Natural killer cell (primary cell): Measurements from ENCODE around the gene GATA5. TPM values are rescaled to one million over a fixed set of nuclear protein-coding genes. Genes with fewer than 3 reads are reported as not detected.

Experiments
- ATAC-seq, 3 donors: fragments of 150-1000 bp in 2 of 3; fragments of 200-7000 bp in 1 of 3; cut with Tn5 transposase; 1 replicate in 1 of 3; 2 replicates in 2 of 3; pipeline ENCODE4 v1.10.0; 2021; ENCODE audit warnings: mild to moderate bottlenecking in 2 of 3, moderate library complexity in 2 of 3
- DNase-seq, 2 donors: peaks; one replicate each; pipeline versions ENCODE4 v3.0.0 to v3.0.0-alpha.2; 2013 to 2021; ENCODE audit warnings: mixed read lengths in 1 of 2
- H3K27ac ChIP-seq: one replicate; pipeline ENCODE4 v1.5.1; 2013; ENCODE audit warnings: mild to moderate bottlenecking, low read length
- H3K27me3 ChIP-seq: one replicate; pipeline ENCODE4 v1.6.1; 2013; ENCODE audit warnings: low read length; ENCODE audit not compliant: control insufficient read depth, insufficient read depth
- H3K36me3 ChIP-seq: one replicate; pipeline ENCODE4 v1.6.1; 2013; ENCODE audit warnings: low read length; ENCODE audit not compliant: control insufficient read depth, insufficient read depth
- H3K4me1 ChIP-seq: one replicate; pipeline ENCODE4 v1.6.1; 2013; ENCODE audit warnings: low read length; ENCODE audit not compliant: control insufficient read depth, insufficient read depth
- H3K4me3 ChIP-seq: one replicate; pipeline ENCODE4 v1.5.1; 2013; ENCODE audit warnings: low read length
- H3K9me3 ChIP-seq: one replicate; pipeline ENCODE4 v1.6.1; 2013; ENCODE audit warnings: low read length; ENCODE audit not compliant: control insufficient read depth, insufficient read depth
- H3K27ac Mint-ChIP-seq, 2 donors: one replicate each; pipeline ENCODE4 v1.8.0; 2022; ENCODE audit warnings: mild to moderate bottlenecking in 2 of 2, mixed read lengths in 2 of 2, moderate library complexity in 1 of 2
- H3K27me3 Mint-ChIP-seq, 2 donors: one replicate each; pipeline ENCODE4 v1.8.0; 2022; ENCODE audit warnings: low read depth in 2 of 2, mixed read lengths in 2 of 2
- H3K36me3 Mint-ChIP-seq: one replicate; pipeline ENCODE4 v1.8.0; 2022; ENCODE audit warnings: mixed read lengths
- H3K4me1 Mint-ChIP-seq, 2 donors: one replicate each; pipeline ENCODE4 v1.8.0; 2022; ENCODE audit warnings: mixed read lengths in 2 of 2
- H3K4me3 Mint-ChIP-seq: one replicate; pipeline ENCODE4 v1.8.0; 2022; ENCODE audit warnings: mild to moderate bottlenecking, moderate library complexity, mixed read lengths
- H3K9me3 Mint-ChIP-seq, 2 donors: one replicate each; pipeline ENCODE4 v1.8.0; 2022; ENCODE audit warnings: mixed read lengths in 2 of 2
- CTCF ChIP-seq: fragments of 200-600 bp; IDR thresholded peaks from one replicate; pipeline ENCODE4 v1.8.0; 2022; ENCODE audit warnings: antibody characterized with exemption
- WGBS: methylation state at CpG from one replicate; pipeline ENCODE4 v1.1.7; 2013; ENCODE audit warnings: missing lambda C conversion rate; ENCODE audit not compliant: insufficient coverage; 5-methylcytosine and 5-hydroxymethylcytosine counted together
- intact Hi-C: fragments of 100-400 bp; cut with micrococcal nuclease; formaldehyde crosslinking; loops from one replicate; pipeline ENCODE4 v1.14.2; 2022
- total RNA-seq, 4 donors: library from RNA; stranded (reverse); fragments of 120-200 nt in 1 of 4; gene quantifications; one replicate each; pipeline versions ENCODE4 v1.2.3 to v1.2.4, GENCODE V29; 2013 to 2022

GATA5 gene
- total RNA-seq, 3 donors from 2014 or later (not counting 1 experiment from before 2014, with no cell fraction given), result not detected

GRCh38 chr20:62487561-62488354 lies 12.0 kb upstream of the GATA5 start:
- WGBS, result 32% methylated on average over 12 of the region's 14 CpGs
- Histone ChIP-seq H3K36me3 (no peaks in the 10 kb centered on the region), H3K4me1 (peaks cover 3% of the 10 kb centered on the region), H3K27me3 (peaks cover 22% of the 10 kb centered on the region), H3K27ac (no peak overlapping the region), H3K9me3 (no peaks in the 10 kb centered on the region), H3K4me3 (no peak overlapping the region)
- intact Hi-C loops, result no loop called here
- Mint-ChIP-seq H3K4me1 (peaks cover 4% of the 10 kb centered on the region in 2 donors), H3K9me3 (no peaks in the 10 kb centered on the region), H3K27me3 (peaks cover 24 to 33% of the 10 kb centered on the region in 2 donors), H3K36me3 (no peaks in the 10 kb centered on the region), H3K27ac (no peak overlapping the region), H3K4me3 (no peak overlapping the region)
- ATAC-seq, result no peak
- no peak for DNase-seq
- no peak for TF ChIP-seq CTCF

- H3K4me3 Mint-ChIP-seq, result no peak overlapping the region
- Histone ChIP-seq H3K27ac (no peak overlapping the region), H3K27me3 (peaks cover 28% of the 10 kb centered on the region), H3K4me3 (no peak overlapping the region), H3K9me3 (no peaks in the 10 kb centered on the region), H3K36me3 (no peaks in the 10 kb centered on the region), H3K4me1 (peaks cover 7% of the 10 kb centered on the region)
- WGBS, result 57% methylated on average over 21 of the region's 21 CpGs
- DNase-seq (no peak), ATAC-seq (no peak)
- intact Hi-C loops, result no loop called here
- peaks cover 30 to 38% of the 10 kb centered on the region in 2 donors for H3K27me3 Mint-ChIP-seq
- H3K36me3 Mint-ChIP-seq, result no peaks in the 10 kb centered on the region
- no peak overlapping the region for H3K27ac Mint-ChIP-seq
- peaks cover 5 to 9% of the 10 kb centered on the region in 2 donors for H3K4me1 Mint-ChIP-seq
- no peak for TF ChIP-seq CTCF
- H3K9me3 Mint-ChIP-seq, result no peaks in the 10 kb centered on the region
Measured at GRCh38 chr20:62487118-62487517, 11.3 kb upstream of the GATA5 start.

DNA sequence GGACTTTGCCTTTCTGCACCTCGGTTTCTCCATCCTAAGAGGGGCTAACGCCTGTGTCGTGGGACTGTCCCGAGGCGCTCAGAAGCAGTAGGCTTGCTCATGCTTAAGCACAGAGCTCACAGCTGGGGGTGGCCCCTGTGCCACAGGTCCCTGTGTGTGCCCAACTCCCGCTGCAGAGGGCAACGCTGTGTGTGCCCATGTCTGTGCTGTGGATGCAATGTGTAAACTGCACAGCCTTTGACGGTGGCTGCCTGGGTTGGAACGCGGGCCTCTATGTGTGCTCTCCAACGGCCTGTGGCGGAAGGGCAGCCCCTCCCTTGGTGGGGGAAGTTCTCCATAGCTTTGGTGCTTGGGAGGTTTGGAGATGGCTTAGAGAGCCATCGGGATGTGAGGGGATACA lies 10.7 kb upstream of the GATA5 start:
- Histone ChIP-seq H3K36me3 (no peaks in the 10 kb centered on the region), H3K27me3 (peaks cover 30% of the 10 kb centered on the region), H3K9me3 (no peaks in the 10 kb centered on the region), H3K4me1 (peaks cover 7% of the 10 kb centered on the region), H3K4me3 (no peak overlapping the region), H3K27ac (no peak overlapping the region)
- ATAC-seq, result no peak
- Mint-ChIP-seq H3K4me3 (no peak overlapping the region), H3K27me3 (peaks cover 31 to 38% of the 10 kb centered on the region in 2 donors), H3K36me3 (no peaks in the 10 kb centered on the region), H3K9me3 (no peaks in the 10 kb centered on the region), H3K27ac (no peak overlapping the region), H3K4me1 (peaks cover 5 to 9% of the 10 kb centered on the region in 2 donors)
- intact Hi-C loops, result no loop called here
- WGBS, result 68% methylated on average over 13 of the region's 13 CpGs
- TF ChIP-seq CTCF, result no peak
- DNase-seq, result no peak
